Measurements from ENCODE around the gene FCSK. TPM values are rescaled to one million over a fixed set of nuclear protein-coding genes. Genes with fewer than 3 reads are reported as not detected.

FCSK gene
- total and polyA plus RNA-seq, 10 of the 15 experiments (the other 5 are each of a cell fraction or from before 2014, with no cell fraction given) = 0.60 to 17.6 (median 7.4) TPM

- TF ChIP-seq, protein P1, sequence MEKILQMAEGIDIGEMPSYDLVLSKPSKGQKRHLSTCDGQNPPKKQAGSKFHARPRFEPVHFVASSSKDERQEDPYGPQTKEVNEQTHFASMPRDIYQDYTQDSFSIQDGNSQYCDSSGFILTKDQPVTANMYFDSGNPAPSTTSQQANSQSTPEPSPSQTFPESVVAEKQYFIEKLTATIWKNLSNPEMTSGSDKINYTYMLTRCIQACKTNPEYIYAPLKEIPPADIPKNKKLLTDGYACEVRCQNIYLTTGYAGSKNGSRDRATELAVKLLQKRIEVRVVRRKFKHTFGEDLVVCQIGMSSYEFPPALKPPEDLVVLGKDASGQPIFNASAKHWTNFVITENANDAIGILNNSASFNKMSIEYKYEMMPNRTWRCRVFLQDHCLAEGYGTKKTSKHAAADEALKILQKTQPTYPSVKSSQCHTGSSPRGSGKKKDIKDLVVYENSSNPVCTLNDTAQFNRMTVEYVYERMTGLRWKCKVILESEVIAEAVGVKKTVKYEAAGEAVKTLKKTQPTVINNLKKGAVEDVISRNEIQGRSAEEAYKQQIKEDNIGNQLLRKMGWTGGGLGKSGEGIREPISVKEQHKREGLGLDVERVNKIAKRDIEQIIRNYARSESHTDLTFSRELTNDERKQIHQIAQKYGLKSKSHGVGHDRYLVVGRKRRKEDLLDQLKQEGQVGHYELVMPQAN (conservative IDR thresholded peaks at IDR 0.05) = peak; percentile 60; the same call in 1 of the 2 replicates
- no peak for TF ChIP-seq NFYB (IDR thresholded peaks at IDR 0.05; ENCODE audit: insufficient read depth, low read depth, low read length)
- TF ChIP-seq, protein P2, sequence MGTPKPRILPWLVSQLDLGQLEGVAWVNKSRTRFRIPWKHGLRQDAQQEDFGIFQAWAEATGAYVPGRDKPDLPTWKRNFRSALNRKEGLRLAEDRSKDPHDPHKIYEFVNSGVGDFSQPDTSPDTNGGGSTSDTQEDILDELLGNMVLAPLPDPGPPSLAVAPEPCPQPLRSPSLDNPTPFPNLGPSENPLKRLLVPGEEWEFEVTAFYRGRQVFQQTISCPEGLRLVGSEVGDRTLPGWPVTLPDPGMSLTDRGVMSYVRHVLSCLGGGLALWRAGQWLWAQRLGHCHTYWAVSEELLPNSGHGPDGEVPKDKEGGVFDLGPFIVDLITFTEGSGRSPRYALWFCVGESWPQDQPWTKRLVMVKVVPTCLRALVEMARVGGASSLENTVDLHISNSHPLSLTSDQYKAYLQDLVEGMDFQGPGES (IDR thresholded peaks at IDR 0.05) = no peak
- TF ChIP-seq SMARCA5 (IDR thresholded peaks at IDR 0.05) = 0 out of 2 replicates have a peak, but pooled peaks have one; percentile 60
- TF ChIP-seq NR2C2 (IDR thresholded peaks at IDR 0.05; ENCODE audit: borderline replicate concordance, control insufficient read depth, insufficient read length, low read depth) = no peak
- TF ChIP-seq RELB (IDR thresholded peaks at IDR 0.05; ENCODE audit: low read depth) = no peak
- TF ChIP-seq MYC (IDR thresholded peaks at IDR 0.05; ENCODE audit: insufficient read depth, insufficient read length, insufficient replicate concordance, low read length, severe bottlenecking) = no peak
- no peak for TF ChIP-seq BHLHE40 (IDR thresholded peaks at IDR 0.05; ENCODE audit: borderline replicate concordance in 1 of 2, low read depth in 2 of 2, low read length in 1 of 2)
- no peak for TF ChIP-seq JUND (IDR thresholded peaks at IDR 0.05; ENCODE audit: low read depth, low read length)
- TF ChIP-seq ZNF274 (IDR thresholded peaks at IDR 0.05; ENCODE audit: insufficient read depth, insufficient read length) = no peak
- no peak for TF ChIP-seq GABPA (IDR thresholded peaks at IDR 0.05; ENCODE audit: low read depth)
- TF ChIP-seq BACH1 (IDR thresholded peaks at IDR 0.05; ENCODE audit: borderline replicate concordance) = 0 out of 2 replicates have a peak, but pooled peaks have one; percentile 36
- no peak for TF ChIP-seq ZNF384 (IDR thresholded peaks at IDR 0.05; ENCODE audit: borderline replicate concordance, low read depth, low read length)
- TF ChIP-seq NFYA (IDR thresholded peaks at IDR 0.05; ENCODE audit: borderline replicate concordance, low read depth, low read length) = no peak
- TF ChIP-seq JUNB (IDR thresholded peaks at IDR 0.05) = no peak
- TF ChIP-seq NFXL1 (IDR thresholded peaks at IDR 0.05; ENCODE audit: borderline replicate concordance) = no peak
- TF ChIP-seq SPI1 (IDR thresholded peaks at IDR 0.05; ENCODE audit: borderline replicate concordance, insufficient read depth, low read depth, low read length) = no peak
- no peak for TF ChIP-seq CBX5 (IDR thresholded peaks at IDR 0.05; ENCODE audit: low read depth)
These were observed 15.8 kb upstream of the FCSK start (continued) for GRCh38 chr16:70438585-70438968.
